Endothelial cell of umbilical vein (primary cell): ENCODE measurements around the gene ADAM19. TPM values are rescaled to one million over a fixed set of nuclear protein-coding genes. Genes with fewer than 3 reads are reported as not detected.

Experiments
- BruUV-seq: library from RNA; stranded (reverse); fragments of 400-500 nt; replicated peaks from 2 replicates; lab custom pipeline; 2021; lab: Mats Ljungman, UMichigan
- CTCF ChIA-PET: fragments of 300-600, 350-600 bp; sonication (Branson Sonifier 250); formaldehyde crosslinking; loops from one replicate; lab custom pipeline; 2021; ENCODE audit warnings: antibody characterized with exemption, inconsistent platforms; lab: Charles Lee
- POLR2A ChIA-PET: fragments of 300-600, 350-600 bp; sonication (Branson Sonifier 250); formaldehyde crosslinking; loops from one replicate; lab custom pipeline; 2021; ENCODE audit warnings: antibody characterized with exemption, inconsistent platforms; lab: Charles Lee
- DNase-seq: peaks from one replicate; pipeline ENCODE4 v3.0.0-alpha.2; 2011; ENCODE audit warnings: low read depth, low spot score
- FAIRE-seq: peaks from 2 replicates; lab custom pipeline; 2011; peaks lifted over from hg19 to GRCh38; lab: Jason Lieb, UNC
- H2AFZ ChIP-seq: 2 replicates; pipeline ENCODE4 v1.6.0; 2012; ENCODE audit warnings: low read depth, low read length, control low read depth, inconsistent platforms
- H3K27ac ChIP-seq: 2 replicates; pipeline ENCODE4 v1.5.1; 2011; ENCODE audit warnings: low read depth, mild to moderate bottlenecking, control low read depth, low read length, moderate library complexity; ENCODE audit not compliant: insufficient read depth
- H3K27me3 ChIP-seq, 2 experiments: 2 replicates each; pipeline versions ENCODE4 v1.6.0 to v1.6.1; 2011; ENCODE audit warnings: low read length in 2 of 2, mixed read lengths in 1 of 2; ENCODE audit not compliant: control insufficient read depth in 2 of 2, insufficient read depth in 2 of 2
- H3K36me3 ChIP-seq, 2 experiments: 2 replicates in 1 of 2; 3 replicates in 1 of 2; pipeline ENCODE4 v1.5.1; 2011; ENCODE audit warnings: low read length in 2 of 2, mild to moderate bottlenecking in 1 of 2, moderate library complexity in 1 of 2; ENCODE audit not compliant: control insufficient read depth in 2 of 2, insufficient read depth in 2 of 2; ENCODE audit errors: extremely low read depth in 1 of 2
- H3K4me1 ChIP-seq: 3 replicates; pipeline ENCODE4 v1.5.1; 2011; ENCODE audit warnings: mild to moderate bottlenecking, low read length; ENCODE audit not compliant: control insufficient read depth, insufficient read depth; ENCODE audit errors: extremely low read depth
- H3K4me2 ChIP-seq: 2 replicates; pipeline ENCODE4 v1.6.1; 2011; ENCODE audit warnings: low read length, control low read depth, mixed read lengths; ENCODE audit not compliant: insufficient read depth
- H3K4me3 ChIP-seq, 3 experiments: fragments of 200-600 bp in 1 of 3; sonication (generic), shearing (Covaris generic) in 1 of 3; replicated peaks in 1 of 3; 2 replicates each; pipeline ENCODE4 v1.5.1; 2011 to 2016; ENCODE audit warnings: control low read depth in 3 of 3, low read length in 3 of 3, mild to moderate bottlenecking in 2 of 3, inconsistent platforms in 1 of 3, low read depth in 1 of 3, moderate library complexity in 1 of 3; ENCODE audit not compliant: insufficient read depth in 1 of 3
- H3K79me2 ChIP-seq: 2 replicates; pipeline ENCODE4 v1.6.0; 2012; ENCODE audit warnings: low read length, inconsistent platforms; ENCODE audit not compliant: control insufficient read depth, insufficient read depth
- H3K9ac ChIP-seq: replicated peaks from 2 replicates; pipeline ENCODE3; 2011; ENCODE audit warnings: low read length, control low read depth; ENCODE audit not compliant: insufficient read depth; ENCODE audit errors: extremely low read depth
- H3K9me1 ChIP-seq: replicated peaks from 3 replicates; pipeline ENCODE4 v1.6.0; 2011; ENCODE audit warnings: mild to moderate bottlenecking, low read length; ENCODE audit not compliant: control insufficient read depth, insufficient read depth; ENCODE audit errors: extremely low read depth
- H3K9me3 ChIP-seq: replicated peaks from 2 replicates; pipeline ENCODE4 v1.5.1; 2012; ENCODE audit warnings: low read length, inconsistent platforms; ENCODE audit not compliant: control insufficient read depth, insufficient read depth
- H4K20me1 ChIP-seq: replicated peaks from 2 replicates; pipeline ENCODE3; 2011; ENCODE audit warnings: mild to moderate bottlenecking, low read length; ENCODE audit not compliant: control insufficient read depth, insufficient read depth; ENCODE audit errors: extremely low read depth
- EZH2 ChIP-seq: IDR thresholded peaks from 2 replicates; pipeline ENCODE4 v1.6.1; 2012; ENCODE audit warnings: borderline replicate concordance, low read depth, mild to moderate bottlenecking, moderate library complexity, low read length, inconsistent platforms; ENCODE audit not compliant: severe bottlenecking
- FOS ChIP-seq: IDR thresholded peaks from 2 replicates; pipeline ENCODE4 v1.6.1; 2011; ENCODE audit warnings: mild to moderate bottlenecking, low read length, moderate library complexity, borderline replicate concordance; ENCODE audit not compliant: insufficient read depth
- GATA2 ChIP-seq: IDR thresholded peaks from 2 replicates; pipeline ENCODE4 v1.7.0; 2011; ENCODE audit warnings: low read depth, mild to moderate bottlenecking, moderate library complexity, mixed read lengths, low read length; ENCODE audit not compliant: insufficient read length, insufficient read depth
- JUN ChIP-seq: IDR thresholded peaks from 2 replicates; pipeline ENCODE4 v1.6.1; 2011; ENCODE audit warnings: borderline replicate concordance, low read depth; ENCODE audit not compliant: insufficient read length, insufficient read depth
- MAX ChIP-seq: IDR thresholded peaks from 2 replicates; pipeline ENCODE4 v1.6.1; 2011; ENCODE audit not compliant: insufficient read depth, insufficient read length
- MYC ChIP-seq: IDR thresholded peaks from one replicate; pipeline ENCODE4 v1.6.1; 2011; ENCODE audit warnings: mild to moderate bottlenecking, low read depth, low read length
- POLR2A ChIP-seq: IDR thresholded peaks from 2 replicates; pipeline ENCODE4 v1.6.1; 2012; ENCODE audit warnings: low read depth, mild to moderate bottlenecking, control low read depth, low read length
- POLR2AphosphoS5 ChIP-seq: IDR thresholded peaks from 2 replicates; pipeline ENCODE4 v1.6.1; 2012; ENCODE audit warnings: low read depth, mild to moderate bottlenecking, control low read depth, low read length, moderate library complexity; ENCODE audit not compliant: insufficient read depth
- dilution Hi-C: fragments of 300-500 bp; cut with MboI; formaldehyde crosslinking; loops from one replicate; pipeline ENCODE4 v1.15.0; 2019; ENCODE audit warnings: low sequenced_read_pairs; ENCODE audit not compliant: extremely low pct_ligation_motif_present
- intact Hi-C: fragments of 100-400 bp; cut with micrococcal nuclease; formaldehyde crosslinking; loops from one replicate; pipeline ENCODE4 v1.10.0; 2022
- polyA plus RNA-seq, 4 experiments: library from polyadenylated mRNA; depleted of rRNA in 3 of 4; stranded (reverse) in 3 of 4; unstranded in 1 of 4; fragments of >200 nt; gene quantifications; 2 replicates each; pipeline versions ENCODE4 v1.2.1 to v1.2.3, GENCODE V29; 2011 to 2012; ENCODE audit warnings: missing spikeins in 1 of 4
- total RNA-seq: library from RNA; stranded (reverse); gene quantifications from 2 replicates; pipeline ENCODE4 v1.2.3, GENCODE V29; 2021
- TF ChIP-seq, protein P1 (sequence below), 2 donors: IDR thresholded peaks; 1 replicate in 1 of 2; 2 replicates in 1 of 2; pipeline ENCODE4 v1.5.1; 2011; ENCODE audit warnings: low read length in 2 of 2, mild to moderate bottlenecking in 2 of 2, moderate library complexity in 2 of 2, control low read depth in 1 of 2, inconsistent platforms in 1 of 2, low read depth in 1 of 2; ENCODE audit not compliant: insufficient read depth in 1 of 2; ENCODE audit errors: extremely low read depth in 1 of 2

The ADAM19 gene
- total and polyA plus RNA-seq, 2 donors (not counting 3 experiments of a cell fraction or from before 2014, with no cell fraction given), result 10.0 to 22.6 TPM

- no peak overlapping the region for H3K9ac ChIP-seq
- H3K4me3 ChIP-seq, result no peak overlapping the region
- dilution Hi-C loops, result no loop called here
- H3K4me1 ChIP-seq, result peaks cover 37% of the 10 kb centered on the region
- H2AFZ ChIP-seq, result peak overlapping the region; percentile 6
- no peak for TF ChIP-seq MAX
- TF ChIP-seq EZH2, result no peak
- no peak for TF ChIP-seq POLR2AphosphoS5
- TF ChIP-seq, protein P1, sequence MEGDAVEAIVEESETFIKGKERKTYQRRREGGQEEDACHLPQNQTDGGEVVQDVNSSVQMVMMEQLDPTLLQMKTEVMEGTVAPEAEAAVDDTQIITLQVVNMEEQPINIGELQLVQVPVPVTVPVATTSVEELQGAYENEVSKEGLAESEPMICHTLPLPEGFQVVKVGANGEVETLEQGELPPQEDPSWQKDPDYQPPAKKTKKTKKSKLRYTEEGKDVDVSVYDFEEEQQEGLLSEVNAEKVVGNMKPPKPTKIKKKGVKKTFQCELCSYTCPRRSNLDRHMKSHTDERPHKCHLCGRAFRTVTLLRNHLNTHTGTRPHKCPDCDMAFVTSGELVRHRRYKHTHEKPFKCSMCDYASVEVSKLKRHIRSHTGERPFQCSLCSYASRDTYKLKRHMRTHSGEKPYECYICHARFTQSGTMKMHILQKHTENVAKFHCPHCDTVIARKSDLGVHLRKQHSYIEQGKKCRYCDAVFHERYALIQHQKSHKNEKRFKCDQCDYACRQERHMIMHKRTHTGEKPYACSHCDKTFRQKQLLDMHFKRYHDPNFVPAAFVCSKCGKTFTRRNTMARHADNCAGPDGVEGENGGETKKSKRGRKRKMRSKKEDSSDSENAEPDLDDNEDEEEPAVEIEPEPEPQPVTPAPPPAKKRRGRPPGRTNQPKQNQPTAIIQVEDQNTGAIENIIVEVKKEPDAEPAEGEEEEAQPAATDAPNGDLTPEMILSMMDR (IDR thresholded peaks at IDR 0.05; ENCODE audit: extremely low read depth in 1 of 2, insufficient read depth in 1 of 2, low read depth in 1 of 2, low read length in 2 of 2), result no peak
- no peak for TF ChIP-seq GATA2
- TF ChIP-seq MYC, result no peak
- TF ChIP-seq JUN, result no peak
- no peak for TF ChIP-seq POLR2A
- no peak for TF ChIP-seq FOS
- BruUV-seq, result no TSS peak
- H3K27ac ChIP-seq, result no peak overlapping the region
- ChIA-PET POLR2A (no interaction called here), CTCF (interaction anchor here (1.3 kb wide), 1 partner anchor 124 kb away, joined by 4 read pairs; no protein-coding TSS in a partner anchor)
- H3K4me2 ChIP-seq, result no peak overlapping the region
- H3K27me3 ChIP-seq, result no peaks in the 10 kb centered on the region
- no peaks in the 10 kb centered on the region for H3K79me2 ChIP-seq
- H4K20me1 ChIP-seq, result no peaks in the 10 kb centered on the region
- no peaks in the 10 kb centered on the region for H3K36me3 ChIP-seq
- no peaks in the 10 kb centered on the region for H3K9me3 ChIP-seq
- DNase-seq (peak; percentile 5), FAIRE-seq (no peak)
- intact Hi-C loops, result loop anchor here (5.0 kb wide), 1 partner anchor 83 kb away; no protein-coding TSS in a partner anchor
- H3K9me1 ChIP-seq, result no peaks in the 10 kb centered on the region
Measured at GRCh38 chr5:157594675-157595459, 19.3 kb upstream of the ADAM19 start.
